AG09309 (cell line): Measurements from ENCODE around the gene SAYSD1.

ENCODE experiments used
- DNase-seq: peaks from one replicate; pipeline ENCODE4 v3.0.0-alpha.2; 2010; ENCODE audit warnings: low read depth
- H3K4me3 ChIP-seq: 2 replicates; pipeline ENCODE4 v1.5.1; 2011; ENCODE audit warnings: mild to moderate bottlenecking, low read depth, low read length, moderate library complexity; ENCODE audit not compliant: control insufficient read depth
- TF ChIP-seq, protein P1 (sequence below): IDR thresholded peaks from 2 replicates; pipeline ENCODE4 v1.5.1; 2011; ENCODE audit warnings: mild to moderate bottlenecking, low read depth, low read length, inconsistent platforms; ENCODE audit not compliant: insufficient read depth, control insufficient read depth; ENCODE audit errors: missing control alignments

Gene SAYSD1

DNA sequence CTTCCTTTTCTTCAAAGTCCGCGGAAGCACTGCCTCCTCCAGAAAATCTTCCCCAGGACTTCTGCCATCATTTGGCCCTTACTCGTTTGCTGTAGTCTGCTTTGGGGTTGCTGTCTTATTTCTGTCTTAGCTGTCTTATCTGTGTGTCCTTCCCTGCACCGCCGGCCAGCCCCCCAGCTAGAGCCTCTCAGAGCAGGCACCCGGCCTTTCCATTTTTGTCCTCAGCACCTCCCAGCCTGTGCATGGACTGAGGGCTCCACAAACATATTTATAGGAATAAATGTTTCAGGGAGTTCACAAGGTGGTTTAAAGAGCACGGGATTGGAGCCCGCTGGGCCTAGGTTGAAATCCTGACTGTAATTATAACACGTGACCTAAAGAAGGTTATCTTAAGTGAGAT is 58.3 kb downstream of the SAYSD1 start:
- TF ChIP-seq, protein P1, sequence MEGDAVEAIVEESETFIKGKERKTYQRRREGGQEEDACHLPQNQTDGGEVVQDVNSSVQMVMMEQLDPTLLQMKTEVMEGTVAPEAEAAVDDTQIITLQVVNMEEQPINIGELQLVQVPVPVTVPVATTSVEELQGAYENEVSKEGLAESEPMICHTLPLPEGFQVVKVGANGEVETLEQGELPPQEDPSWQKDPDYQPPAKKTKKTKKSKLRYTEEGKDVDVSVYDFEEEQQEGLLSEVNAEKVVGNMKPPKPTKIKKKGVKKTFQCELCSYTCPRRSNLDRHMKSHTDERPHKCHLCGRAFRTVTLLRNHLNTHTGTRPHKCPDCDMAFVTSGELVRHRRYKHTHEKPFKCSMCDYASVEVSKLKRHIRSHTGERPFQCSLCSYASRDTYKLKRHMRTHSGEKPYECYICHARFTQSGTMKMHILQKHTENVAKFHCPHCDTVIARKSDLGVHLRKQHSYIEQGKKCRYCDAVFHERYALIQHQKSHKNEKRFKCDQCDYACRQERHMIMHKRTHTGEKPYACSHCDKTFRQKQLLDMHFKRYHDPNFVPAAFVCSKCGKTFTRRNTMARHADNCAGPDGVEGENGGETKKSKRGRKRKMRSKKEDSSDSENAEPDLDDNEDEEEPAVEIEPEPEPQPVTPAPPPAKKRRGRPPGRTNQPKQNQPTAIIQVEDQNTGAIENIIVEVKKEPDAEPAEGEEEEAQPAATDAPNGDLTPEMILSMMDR: no peak
- DNase-seq: no peak
- no peak overlapping the region for H3K4me3 ChIP-seq

DNA sequence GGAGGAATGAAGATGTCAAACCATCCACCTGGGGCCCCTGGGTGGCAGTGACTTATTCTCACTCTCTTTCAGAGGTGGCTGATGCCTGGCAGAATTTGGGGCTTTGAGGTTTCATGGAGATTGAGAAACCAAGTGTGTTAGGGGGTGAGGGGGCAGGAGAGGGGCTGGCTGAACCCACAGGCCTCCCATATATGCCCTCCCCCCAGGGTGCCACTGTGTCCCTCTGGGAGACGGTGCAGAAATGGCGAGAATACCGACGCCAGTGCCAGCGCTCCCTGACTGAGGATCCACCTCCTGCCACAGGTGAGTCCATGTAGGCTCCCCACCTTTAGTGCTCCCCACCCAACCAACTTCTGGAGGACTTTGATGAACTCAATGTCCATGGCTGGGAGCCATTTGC is 58.8 kb downstream of the SAYSD1 start:
- TF ChIP-seq, protein P1: no peak
- no peak for DNase-seq
- no peak overlapping the region for H3K4me3 ChIP-seq

DNA sequence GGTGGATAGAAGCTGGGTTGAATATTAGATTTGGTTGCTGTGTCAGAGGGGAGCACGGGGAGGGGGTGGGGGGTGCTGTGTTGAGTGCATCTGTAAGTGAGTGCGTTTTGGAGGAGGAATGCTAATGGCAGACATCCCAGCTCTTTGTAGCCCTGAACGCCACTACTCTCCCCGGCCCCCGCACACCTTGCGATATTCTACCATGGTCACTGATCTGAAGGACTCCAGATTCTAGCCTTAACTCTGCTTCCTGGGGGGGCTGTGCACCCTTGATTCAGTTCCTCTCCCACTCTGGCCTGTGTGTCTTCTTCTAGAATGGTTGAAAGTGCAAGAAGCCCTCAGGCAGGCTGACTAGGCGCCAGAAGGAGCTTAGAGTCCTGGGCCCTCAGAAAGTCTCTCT is 59.3 kb downstream of the SAYSD1 start:
- no peak for DNase-seq
- TF ChIP-seq, protein P1: no peak

DNA sequence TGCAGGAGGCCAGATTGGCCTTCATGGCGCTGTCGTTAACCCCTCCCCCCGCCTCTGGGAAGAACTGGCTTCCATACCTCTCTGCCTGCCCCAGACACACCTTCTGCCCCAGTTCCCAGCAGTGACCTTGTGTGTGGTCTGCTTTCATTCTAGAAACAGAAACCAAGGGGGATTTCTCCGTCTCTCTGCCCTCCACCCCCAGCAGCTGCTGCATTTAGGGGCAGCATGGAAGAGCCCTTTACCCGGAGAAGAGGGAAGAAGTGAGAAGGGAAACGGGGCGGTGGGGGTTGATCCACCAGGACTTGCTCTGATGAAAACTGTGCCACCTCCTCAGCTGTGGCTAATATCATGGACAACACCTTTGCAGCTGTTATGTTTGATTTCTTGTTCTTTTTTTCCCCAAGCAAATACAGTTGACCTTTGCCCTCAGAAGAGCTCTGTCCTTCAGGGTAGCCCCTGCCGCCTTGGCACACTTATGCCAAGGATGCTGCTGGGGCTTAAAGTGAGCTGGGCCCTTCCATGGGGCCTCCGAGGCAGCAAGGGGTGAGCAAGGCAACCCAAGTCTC is 60.3 kb downstream of the SAYSD1 start:
- no peak overlapping the region for H3K4me3 ChIP-seq
- TF ChIP-seq, protein P1: no peak
- no peak for DNase-seq

More for the DNA sequence above, 59.3 kb downstream of the SAYSD1 start:
- H3K4me3 ChIP-seq: no peak overlapping the region
